GM19395 (cell line): ENCODE data around the gene SHH.
"Not testable (repeated sequence)": the region's sequence is repeated elsewhere in the genome, so short reads cannot be mapped to it uniquely, and the experiment has no call there.

Experiments
- ATAC-seq: cut with Tn5 transposase; IDR thresholded peaks from one replicate; pipeline ENCODE4 v1.9.1; 2021; ENCODE audit warnings: mild to moderate bottlenecking, moderate library complexity; ENCODE audit not compliant: unreplicated experiment

The SHH gene

GRCh38 chr7:155843426-155844018 is 31.3 kb upstream of the SHH start:
- ATAC-seq = no peak

- ATAC-seq = no peak
Measured at GRCh38 chr7:155842496-155843265, 30.4 kb upstream of the SHH start.

DNA sequence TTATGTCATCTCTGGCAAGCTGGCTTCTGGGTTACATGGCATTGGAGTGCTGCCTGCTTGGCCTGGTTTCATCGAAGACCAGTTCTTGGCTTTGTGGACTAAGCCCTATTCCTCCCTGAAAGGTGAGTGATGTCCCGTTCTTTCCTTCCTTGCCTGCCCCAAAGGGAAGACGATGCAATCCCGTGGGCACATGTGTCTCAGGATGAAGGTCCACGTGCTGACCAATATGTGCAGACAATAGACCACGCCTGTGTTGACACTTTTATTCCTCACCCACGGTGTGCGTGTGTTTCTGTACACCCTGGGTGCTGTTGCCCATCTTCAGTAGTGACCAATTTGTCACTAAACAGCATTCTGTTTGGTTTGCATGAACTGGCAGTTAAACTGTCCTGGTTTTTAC is 28.6 kb upstream of the SHH start:
- no peak for ATAC-seq

DNA sequence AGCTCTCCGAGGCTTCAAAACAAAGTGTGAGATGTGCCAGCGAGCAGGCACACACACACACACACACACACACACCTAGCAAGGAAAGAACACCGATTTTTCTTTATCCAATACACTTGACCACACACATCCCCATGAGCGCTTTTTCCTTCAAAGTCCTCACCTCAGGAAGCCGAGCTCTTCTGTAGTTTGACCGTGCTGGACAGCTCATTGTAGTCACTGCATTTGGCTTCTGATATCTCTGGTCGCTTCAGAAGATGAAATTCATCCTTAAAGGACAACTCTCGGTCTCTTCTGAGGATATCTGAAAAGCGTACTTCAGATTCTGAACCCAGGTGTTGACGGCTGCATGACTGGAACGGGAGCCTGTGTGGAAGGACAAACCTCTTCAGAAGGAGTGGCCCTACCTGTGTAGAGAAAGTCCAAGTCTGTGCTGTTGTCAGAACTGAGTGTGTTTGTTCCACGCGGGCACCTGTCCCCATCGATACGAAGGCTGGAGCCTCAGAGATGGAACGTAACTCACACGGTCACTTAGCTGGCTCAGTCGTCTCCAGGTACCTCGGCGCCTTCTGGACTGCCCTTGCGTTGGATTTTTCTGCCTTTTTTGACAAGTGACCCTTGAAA is 28.1 kb upstream of the SHH start:
- no peak for ATAC-seq

GRCh38 chr7:155839461-155839860 is 27.2 kb upstream of the SHH start:
- ATAC-seq = no peak

- not testable (repeated sequence) for ATAC-seq
Measured at GRCh38 chr7:155838312-155838711, 26.0 kb upstream of the SHH start.

GRCh38 chr7:155837126-155837479 is 24.8 kb upstream of the SHH start:
- no peak for ATAC-seq

DNA sequence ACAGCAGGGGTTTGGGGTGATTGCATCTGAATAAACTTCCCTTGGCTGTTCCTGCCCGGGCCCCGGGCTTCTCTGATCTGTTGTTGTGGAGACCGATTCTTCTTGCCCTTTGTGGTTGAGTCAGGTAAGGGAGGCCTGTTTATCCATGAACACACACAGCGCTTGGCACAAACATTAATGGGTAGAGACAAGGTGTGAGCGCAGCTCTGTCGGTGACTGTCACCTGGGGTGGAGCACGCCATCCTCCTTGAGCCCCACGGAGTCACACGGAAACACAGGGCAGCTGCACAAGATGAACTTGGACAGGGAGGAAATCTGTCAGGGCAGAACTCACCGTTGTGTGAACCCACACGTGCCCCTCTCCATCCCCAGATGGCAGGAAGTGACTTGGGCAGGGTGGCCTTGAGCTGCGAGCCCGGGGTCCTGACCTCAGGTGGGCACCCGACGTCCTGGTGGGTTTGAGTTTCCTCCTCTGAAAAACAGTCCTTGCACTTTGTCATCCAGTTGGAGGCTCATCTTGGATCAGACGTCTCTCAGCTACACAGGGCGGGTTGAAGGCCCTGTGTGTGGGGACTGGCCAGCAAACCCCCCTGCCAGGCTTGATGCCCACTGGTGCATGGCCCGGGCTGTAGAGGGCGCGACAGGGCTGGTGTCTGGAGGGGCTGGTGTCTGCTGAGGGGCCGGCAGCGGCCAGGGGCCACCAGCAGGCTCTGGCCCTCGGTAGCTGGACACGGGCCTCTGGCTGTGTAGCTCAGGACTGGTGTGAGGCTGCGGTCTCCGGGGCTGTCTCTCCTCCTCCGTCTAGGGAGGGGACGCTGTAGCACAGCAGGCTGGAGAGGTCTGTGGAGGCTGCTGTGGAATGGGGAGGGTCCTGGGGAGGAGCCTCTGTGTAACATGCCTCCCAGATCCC is 24.2 kb upstream of the SHH start:
- ATAC-seq = no peak

DNA sequence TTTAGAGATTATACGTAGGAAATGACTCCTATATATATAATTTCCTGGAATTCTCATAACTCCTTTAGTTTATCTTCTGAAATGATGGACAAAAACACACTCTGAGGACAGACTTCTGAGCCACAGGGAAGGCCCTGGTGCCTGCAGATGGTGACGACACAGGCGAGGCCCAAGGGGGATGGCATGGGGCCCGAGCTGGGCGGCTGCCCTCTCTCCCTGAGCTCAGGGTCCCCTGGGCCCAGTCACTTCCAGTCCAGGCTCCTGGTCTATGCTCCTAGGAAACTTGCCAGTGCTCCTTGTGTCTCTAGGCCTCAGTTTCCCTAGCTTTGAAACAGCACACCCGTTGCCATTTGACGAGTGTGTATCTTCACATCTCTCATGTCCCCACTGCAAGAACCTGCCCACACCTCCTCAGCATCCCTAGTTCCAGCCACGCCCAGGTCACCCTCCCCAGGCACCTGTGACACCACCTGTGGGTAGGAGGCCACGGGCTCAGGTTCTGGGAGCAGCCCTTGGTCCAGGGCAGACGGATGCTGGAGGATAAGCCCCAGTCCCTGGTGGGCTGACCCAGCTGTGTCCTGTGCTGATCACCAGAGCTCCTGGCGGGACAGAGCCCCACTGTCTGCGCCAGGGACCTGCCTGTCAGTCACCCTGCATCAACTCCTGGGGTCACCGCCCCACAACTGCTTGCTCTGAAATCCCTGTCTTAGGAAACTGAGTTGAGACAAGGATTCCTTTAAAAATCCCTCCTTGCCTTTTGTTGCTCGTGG is 23.4 kb upstream of the SHH start:
- ATAC-seq = no peak

DNA sequence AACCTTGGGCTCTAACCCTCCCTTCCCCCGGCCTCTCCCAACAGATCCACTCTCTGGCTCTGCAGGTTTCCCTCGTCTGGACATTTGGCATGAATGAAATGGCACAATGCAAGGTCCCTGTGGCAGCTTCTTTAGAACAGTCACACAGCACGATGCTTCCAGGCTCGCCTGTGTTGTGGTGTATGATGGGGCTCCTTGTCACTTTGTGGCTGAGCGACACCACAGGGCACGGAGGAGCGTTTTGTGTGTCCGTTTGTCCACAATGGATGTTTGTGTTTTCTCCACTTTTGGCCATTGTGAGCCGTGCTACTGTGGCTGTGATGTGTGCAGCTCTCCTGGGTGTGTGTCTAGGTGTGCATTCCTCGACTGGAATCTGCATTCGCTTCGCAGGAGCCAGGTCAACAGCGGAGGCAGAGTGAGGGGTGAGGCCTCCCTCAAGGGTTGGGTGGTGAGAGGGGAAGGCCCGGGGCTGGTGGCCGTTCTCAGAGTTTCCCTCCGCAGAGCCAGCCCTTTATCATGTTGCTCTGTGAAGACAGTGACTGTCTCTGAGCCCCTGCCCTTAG is 22.3 kb upstream of the SHH start:
- no peak for ATAC-seq

DNA sequence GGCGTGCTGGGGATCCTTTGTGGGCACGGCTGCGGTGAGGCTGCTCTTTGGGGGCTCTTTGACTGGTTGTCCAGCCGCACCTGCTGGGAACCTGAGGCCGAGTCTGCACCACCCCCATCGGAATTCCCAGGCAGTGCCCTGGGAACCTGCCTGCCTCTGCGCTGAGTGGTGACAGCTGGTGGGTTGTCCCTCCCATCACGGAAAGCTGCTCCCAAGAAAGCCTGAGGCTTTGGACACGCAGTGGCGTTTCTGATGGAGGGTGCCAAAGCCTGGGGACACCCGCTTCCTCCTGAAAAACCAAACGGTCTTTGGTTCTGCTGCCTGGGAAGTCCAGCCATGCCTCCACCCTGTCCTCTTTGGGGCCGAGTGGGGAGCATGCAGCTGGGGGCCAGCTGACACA is 21.4 kb upstream of the SHH start:
- ATAC-seq = no peak

DNA sequence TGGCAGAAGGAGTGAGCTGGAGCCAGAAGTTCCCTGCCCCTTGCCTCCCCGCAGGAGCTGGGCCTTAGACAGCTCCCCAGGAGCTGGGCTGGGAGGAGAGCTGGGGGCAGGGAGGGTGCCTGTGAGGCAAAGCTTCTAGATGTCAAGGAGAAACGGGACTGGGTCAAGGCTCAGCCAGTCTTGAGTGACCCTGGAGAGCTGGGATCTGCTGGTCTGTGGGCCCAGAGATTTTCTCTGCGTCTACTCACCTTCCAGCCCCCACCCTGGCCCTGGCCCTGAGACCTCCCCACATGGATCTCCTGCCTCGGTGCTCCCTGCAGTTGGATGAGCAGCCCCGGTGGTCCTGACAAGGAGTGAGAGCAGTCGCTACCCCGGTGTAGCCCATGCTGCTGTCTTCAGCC is 20.3 kb upstream of the SHH start:
- no peak for ATAC-seq

DNA sequence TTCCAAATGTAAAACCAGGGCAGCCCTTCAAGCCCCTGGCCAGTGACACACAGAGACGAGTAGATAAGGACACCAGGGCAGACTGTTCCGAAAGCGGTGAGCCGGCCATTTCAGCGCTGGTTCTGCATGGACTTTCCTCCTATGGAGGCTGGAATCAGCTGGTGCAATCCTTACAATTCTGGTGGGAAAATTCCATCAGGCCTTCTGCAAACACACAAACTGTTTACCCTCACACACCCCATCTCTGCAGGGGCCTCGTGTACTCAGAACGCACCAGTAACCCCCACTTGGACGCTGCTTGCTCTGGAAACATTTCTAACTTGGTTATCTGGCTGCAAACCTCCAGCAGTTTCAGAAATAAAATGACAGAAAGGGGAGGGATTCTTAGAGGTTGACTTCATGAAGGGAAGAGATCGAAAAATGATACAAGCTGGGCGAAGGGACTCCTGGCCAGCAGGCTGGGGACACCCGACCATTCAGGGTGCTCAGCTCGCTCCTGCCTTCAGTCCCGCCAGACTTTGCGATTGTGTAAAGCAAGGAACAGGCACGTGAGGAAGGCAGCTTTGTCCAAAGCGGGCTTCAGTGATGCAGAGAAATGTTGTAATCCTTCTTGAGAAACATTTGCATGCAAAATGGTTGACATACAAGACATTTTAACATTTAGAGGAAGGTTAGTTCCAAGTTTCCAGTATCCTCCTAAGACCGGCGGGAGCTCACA is 19.7 kb upstream of the SHH start:
- no peak for ATAC-seq

DNA sequence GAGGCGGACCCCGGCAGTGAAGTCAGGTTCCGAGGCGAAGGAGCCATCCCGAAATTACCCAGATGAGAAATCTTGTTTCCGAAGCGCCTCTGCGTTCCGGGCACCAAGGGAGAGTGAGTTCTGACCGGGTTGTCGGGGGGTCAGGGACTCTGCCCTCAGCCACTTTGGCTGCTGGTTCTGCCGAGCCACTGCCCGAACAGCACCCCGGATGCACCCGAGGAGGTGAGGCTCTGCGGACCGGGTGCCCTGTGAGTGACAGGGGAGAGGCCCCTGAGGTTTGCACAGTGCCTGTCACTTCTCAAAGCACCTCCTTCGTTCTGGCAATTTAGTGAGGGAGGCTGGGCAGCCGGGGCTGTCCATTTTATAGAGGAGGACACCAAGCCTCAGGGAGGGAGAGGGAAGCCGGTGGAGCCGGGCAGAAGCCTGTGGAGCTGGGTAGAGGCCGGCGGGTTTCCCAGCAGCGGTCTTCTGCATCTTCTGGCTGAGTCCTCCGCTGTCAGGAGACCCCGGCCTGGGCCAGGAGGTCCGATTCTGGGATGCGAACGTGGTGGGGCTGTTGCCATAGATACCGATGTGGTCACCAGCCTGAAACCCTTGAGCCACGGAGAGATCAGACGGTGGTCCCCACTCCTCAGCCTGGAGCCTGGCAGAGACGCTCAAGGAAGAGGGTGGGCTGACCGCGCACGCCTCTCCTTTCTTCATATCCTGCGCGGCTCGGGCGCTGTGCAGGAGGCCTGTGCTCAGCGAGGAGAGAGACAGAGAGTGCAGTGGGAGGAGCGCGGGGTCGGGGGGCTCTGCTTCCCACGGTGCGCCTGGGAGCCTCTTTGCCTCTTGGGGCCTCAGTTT is 18.9 kb upstream of the SHH start:
- no peak for ATAC-seq

- no peak for ATAC-seq
Measured at GRCh38 chr7:155829796-155830470, 17.7 kb upstream of the SHH start.

DNA sequence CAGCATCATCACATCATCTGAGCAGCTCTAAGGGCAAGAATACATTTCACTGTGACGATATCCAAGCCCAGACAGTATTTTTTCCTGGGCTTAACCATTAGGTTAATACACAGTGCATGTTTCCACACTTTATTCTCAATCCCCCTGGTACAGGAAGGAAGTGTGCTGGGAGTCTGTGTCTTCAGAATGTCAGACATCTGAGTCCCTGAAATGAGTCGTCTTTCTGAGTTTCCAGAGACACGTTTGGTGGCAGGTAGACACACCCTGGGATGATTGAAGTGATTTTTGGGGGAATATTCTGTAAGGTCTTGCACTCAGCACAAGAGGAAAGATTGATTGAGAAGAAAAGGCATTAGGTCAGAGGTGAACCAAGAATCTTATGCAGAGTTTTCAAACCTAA is 13.1 kb upstream of the SHH start:
- ATAC-seq = no peak

GRCh38 chr7:155824227-155824886 is 12.1 kb upstream of the SHH start:
- no peak for ATAC-seq

DNA sequence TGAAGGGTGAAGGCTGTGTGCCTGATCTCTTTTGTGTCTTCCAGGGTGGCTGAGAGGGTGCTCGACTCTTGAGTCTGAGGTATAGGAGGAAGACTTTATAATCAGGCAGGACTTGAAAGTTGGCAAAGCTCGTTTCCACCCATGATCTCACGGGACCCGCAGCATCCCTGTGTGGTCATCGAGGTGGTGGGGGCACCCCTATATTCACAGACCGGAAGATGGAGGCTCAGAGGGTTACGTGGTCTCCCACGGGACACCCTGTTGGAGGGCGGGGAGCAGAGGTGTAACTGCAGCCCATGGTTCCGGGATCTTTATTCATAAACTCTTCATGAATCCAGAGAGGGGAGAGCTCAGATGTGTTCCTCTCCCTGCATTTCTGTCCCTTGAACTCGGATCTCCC is 9.6 kb upstream of the SHH start:
- ATAC-seq = no peak
